Neuron (in vitro differentiated cells): ENCODE results near the gene NRDC.
"Not testable (repeated sequence)": the region's sequence is repeated elsewhere in the genome, so short reads cannot be mapped to it uniquely, and the experiment has no call there.

Experiments
- H2AFZ ChIP-seq: one replicate; pipeline ENCODE4 v1.6.1; 2013; ENCODE audit warnings: low read depth, mild to moderate bottlenecking, inconsistent platforms, low read length, moderate library complexity
- H3K27me3 ChIP-seq: one replicate; pipeline ENCODE4 v1.6.1; 2013; ENCODE audit warnings: low read length; ENCODE audit not compliant: insufficient read depth
- H3K36me3 ChIP-seq: one replicate; pipeline ENCODE4 v1.6.1; 2013; ENCODE audit warnings: low read length; ENCODE audit not compliant: insufficient read depth
- H3K4me1 ChIP-seq: one replicate; pipeline ENCODE4 v1.6.1; 2013; ENCODE audit warnings: low read length; ENCODE audit not compliant: insufficient read depth
- H3K4me3 ChIP-seq: 2 replicates; pipeline ENCODE4 v1.5.1; 2013; ENCODE audit warnings: mild to moderate bottlenecking, low read length, moderate library complexity
- H3K9me3 ChIP-seq: one replicate; pipeline ENCODE4 v1.6.1; 2013; ENCODE audit warnings: low read length

The NRDC gene

DNA sequence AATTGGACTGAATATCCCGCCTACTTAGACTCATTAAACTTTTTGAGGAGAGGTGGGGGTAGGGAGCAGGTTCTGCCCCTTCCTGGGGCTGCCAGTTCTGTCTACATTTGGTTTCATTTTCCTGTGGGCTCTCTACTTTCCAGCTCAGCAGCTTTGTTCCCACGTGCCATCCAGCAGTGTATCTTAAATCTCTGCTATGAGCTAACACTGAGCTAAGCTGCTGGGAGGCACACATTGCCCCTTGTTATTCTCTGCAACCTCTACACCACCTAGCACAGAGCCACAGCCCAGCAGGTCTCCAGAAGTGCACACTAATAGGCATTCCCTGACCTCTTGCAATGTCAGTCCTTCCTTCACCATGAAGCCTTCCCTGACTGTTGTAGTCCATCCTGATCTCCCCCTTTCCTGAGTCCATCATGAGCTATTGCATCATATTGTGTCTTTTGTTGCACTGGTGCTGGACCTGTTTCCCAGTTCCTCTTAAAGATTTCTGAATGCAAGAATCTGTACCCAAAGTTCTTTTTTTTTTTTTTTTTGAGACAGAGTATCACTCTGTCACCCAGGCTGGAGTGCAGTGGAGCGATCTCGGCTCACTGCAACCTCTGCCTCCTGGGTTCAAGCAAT lies 28.7 kb upstream of the NRDC start:
- peaks cover 32% of the 10 kb centered on the region for H3K27me3 ChIP-seq
- no peaks in the 10 kb centered on the region for H3K36me3 ChIP-seq
- no peak overlapping the region for H2AFZ ChIP-seq
- no peak overlapping the region for H3K4me3 ChIP-seq
- no peaks in the 10 kb centered on the region for H3K4me1 ChIP-seq
- H3K9me3 ChIP-seq: peaks cover 4% of the 10 kb centered on the region

DNA sequence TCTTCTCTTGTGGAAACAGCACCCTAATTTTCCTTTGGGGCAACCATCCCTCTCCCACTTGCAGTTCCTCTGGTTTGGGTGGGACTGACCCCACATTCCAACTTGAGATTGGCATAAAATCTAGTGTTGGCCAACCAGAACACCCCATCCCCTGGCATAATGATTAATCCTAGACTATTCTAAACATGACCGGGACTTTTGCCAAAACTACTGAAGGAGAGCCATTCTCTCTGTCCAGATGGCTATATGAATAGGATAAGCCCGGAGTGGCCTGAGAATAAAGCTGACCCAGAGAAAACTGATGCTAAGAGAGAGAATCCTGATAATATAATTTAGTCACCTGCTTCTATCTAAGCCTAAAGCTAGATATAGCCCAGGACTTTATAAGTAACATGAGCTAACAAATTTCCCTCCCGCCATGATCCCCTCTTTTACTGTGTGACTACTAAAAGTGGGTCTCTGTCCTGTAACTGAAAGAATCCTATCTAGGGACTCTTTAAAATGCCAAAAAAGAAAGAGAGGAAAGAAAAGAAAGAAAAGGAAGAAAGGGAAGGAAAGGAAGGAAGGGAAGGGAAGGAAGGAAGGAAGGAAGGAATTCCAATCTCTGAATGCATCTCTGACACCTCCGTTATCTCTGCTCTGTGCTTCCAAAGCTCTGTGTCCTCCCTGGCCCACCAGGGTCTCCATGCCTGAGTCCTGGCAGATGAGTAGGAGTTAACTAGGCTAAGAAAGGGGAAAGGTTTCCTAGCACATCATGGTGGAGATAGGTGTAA lies 28.0 kb upstream of the NRDC start:
- no peak overlapping the region for H2AFZ ChIP-seq
- peaks cover 4% of the 10 kb centered on the region for H3K9me3 ChIP-seq
- no peaks in the 10 kb centered on the region for H3K4me1 ChIP-seq
- H3K27me3 ChIP-seq: peaks cover 32% of the 10 kb centered on the region
- H3K36me3 ChIP-seq: no peaks in the 10 kb centered on the region
- H3K4me3 ChIP-seq: no peak overlapping the region

DNA sequence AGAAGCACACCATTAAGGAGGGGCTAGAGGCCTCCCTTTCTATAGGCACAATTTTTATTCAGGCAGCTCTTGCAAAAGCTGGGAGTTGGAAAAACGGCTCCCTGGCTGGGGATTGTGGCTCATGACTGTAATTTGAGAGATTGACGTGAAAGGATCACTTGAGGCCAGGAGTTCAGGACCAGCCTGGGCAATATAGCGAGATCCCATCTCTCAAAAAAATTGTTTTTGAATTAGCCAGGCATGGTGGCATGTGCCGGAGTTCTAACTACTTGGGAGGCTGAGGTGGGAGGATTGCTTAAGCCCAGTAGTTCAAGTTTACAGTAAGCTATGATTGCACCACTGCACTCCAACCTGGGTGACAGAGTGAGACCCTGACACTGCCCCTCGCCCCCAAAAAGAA lies 23.9 kb upstream of the NRDC start:
- Histone ChIP-seq H3K27me3 (peaks cover 19% of the 10 kb centered on the region), H3K4me1 (peaks cover 18% of the 10 kb centered on the region), H3K4me3 (no peak overlapping the region), H2AFZ (no peak overlapping the region), H3K36me3 (no peaks in the 10 kb centered on the region), H3K9me3 (peaks cover 4% of the 10 kb centered on the region)

DNA sequence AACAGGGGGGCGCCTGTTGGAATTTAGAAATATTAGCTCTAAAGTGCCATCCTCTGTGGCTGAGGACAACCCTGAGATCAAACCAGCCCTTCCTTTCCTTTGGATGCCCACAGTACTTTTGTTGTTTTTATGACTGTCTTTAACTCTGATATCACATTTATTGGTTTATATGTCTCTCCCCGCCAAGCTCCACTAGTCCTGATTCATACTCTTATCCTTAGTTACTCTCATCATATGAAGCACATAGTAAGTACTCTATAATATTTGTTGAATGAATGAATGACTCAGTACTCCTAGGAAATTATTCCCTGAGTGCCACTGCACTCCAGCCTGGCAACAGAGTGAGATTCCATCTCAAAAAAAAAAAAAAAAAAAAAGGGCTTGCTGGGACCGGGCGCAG lies 22.6 kb upstream of the NRDC start:
- H3K4me1 ChIP-seq: peaks cover 18% of the 10 kb centered on the region
- H3K4me3 ChIP-seq: no peak overlapping the region
- peaks cover 15% of the 10 kb centered on the region for H3K27me3 ChIP-seq
- peaks cover 4% of the 10 kb centered on the region for H3K9me3 ChIP-seq
- no peak overlapping the region for H2AFZ ChIP-seq
- no peaks in the 10 kb centered on the region for H3K36me3 ChIP-seq

DNA sequence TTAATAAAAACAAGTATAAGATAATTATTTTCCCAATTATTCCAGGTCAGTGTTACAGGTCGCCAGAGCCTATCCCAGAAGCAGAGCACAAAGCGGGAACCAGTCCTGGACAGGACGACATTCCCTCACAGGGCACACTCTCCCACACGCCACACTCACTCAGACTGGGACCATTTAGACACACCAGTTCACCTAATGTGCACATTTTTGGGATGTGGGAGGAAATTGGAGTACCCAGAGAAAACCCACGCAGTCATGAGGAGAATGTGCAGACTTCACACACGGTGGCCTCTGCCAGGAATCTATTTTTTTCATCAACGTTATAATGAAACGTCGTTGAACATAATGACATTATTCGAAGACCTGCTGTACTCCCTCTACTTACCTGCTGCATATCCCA lies 20.5 kb upstream of the NRDC start:
- Histone ChIP-seq H3K36me3 (no peaks in the 10 kb centered on the region), H3K4me1 (peaks cover 18% of the 10 kb centered on the region), H3K27me3 (peaks cover 12% of the 10 kb centered on the region), H3K9me3 (peaks cover 4% of the 10 kb centered on the region), H3K4me3 (no peak overlapping the region), H2AFZ (no peak overlapping the region)

DNA sequence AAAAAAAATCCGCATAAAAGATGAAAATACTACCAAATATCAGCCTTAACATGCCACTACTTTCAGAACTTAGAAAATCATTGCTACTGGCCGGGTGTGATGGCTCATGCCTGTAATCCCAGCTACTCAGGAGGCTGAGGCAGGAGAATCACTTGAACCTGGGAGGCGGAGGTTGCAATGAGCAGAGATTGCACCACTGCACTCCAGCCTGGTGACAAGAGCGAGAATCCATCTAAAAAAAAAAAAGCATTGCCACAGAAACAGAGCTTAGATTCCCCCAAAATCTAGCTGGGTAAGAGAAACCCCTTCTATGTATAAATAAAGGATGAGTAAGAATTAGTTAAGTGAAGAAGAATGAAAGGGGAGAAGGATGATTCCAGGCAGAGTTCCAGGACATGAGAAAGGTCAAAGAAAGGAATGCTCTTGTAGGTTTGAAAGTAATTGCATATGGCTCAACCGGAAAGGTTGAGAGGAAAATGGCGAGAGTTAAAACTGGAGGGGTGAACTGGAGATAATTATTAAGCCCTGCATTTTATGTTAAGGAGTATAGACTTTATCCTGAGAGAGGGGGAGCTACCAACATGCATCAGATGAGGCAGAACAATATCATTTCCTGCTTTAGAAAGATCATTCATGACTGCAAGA lies 19.7 kb upstream of the NRDC start:
- Histone ChIP-seq H3K36me3 (no peaks in the 10 kb centered on the region), H3K9me3 (peaks cover 1% of the 10 kb centered on the region), H3K4me3 (no peak overlapping the region), H2AFZ (no peak overlapping the region), H3K4me1 (peaks cover 18% of the 10 kb centered on the region), H3K27me3 (peaks cover 8% of the 10 kb centered on the region)

DNA sequence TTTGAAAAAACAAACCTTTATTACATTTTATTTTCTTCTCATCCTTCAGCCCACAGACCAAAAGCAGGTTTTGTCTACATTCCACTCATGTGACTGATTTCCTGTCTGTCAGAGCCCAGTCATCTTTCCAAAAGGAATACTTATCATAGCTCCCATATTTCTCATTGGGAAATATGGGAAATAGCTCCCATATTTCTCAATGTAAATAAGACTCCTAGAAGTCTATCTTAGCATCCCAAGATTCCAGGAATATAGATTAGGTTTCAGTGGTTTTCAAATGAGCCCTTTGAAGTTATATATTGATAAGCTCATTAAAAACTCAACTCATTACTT lies 19.1 kb upstream of the NRDC start:
- Histone ChIP-seq H3K36me3 (no peaks in the 10 kb centered on the region), H2AFZ (no peak overlapping the region), H3K4me1 (peaks cover 18% of the 10 kb centered on the region), H3K9me3 (no peaks in the 10 kb centered on the region), H3K27me3 (peaks cover 8% of the 10 kb centered on the region), H3K4me3 (no peak overlapping the region)

DNA sequence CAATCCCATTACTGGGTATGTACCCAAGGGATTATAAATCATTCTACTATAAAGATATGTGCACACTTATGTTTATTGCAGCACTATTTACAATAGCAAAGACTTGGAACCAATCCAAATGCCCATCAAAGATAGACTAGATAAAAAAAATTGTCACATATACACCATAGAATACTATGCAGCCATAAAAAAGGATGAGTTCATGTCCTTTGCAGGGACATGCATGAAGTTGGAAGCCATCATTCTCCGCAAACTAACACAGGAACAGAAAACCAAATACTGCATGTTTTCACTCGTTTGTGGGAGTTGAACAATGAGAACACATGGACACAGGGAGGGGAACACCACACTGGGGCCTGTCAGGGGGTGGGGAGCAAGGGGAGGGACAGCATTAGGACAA lies 16.2 kb upstream of the NRDC start:
- H3K27me3 ChIP-seq: peaks cover 13% of the 10 kb centered on the region
- not testable (repeated sequence) for H3K4me3 ChIP-seq, H2AFZ ChIP-seq, H3K36me3 ChIP-seq, H3K9me3 ChIP-seq
- peaks cover 14% of the 10 kb centered on the region for H3K4me1 ChIP-seq

DNA sequence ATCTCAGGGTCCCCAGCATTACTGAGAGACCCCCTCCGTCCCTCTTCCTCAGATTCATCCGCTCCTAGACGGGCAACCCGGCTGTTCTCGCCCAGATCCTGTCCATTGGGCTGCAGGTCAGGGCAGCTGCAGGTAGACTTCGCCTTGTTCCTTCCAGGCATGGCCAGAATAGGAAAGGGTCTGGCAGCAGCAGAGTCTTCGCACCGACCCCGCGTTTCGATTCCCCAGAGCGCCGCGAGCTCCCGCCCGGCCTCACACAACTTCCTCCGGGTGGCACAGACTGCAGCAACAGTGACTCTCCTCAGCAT lies 265 bp downstream of the NRDC start:
- Histone ChIP-seq H3K4me1 (peaks cover 18% of the 10 kb centered on the region), H3K9me3 (no peaks in the 10 kb centered on the region), H3K27me3 (peaks cover 6% of the 10 kb centered on the region), H3K36me3 (no peaks in the 10 kb centered on the region), H3K4me3 (peak overlapping the region; percentile 66), H2AFZ (peak overlapping the region; percentile 44)

DNA sequence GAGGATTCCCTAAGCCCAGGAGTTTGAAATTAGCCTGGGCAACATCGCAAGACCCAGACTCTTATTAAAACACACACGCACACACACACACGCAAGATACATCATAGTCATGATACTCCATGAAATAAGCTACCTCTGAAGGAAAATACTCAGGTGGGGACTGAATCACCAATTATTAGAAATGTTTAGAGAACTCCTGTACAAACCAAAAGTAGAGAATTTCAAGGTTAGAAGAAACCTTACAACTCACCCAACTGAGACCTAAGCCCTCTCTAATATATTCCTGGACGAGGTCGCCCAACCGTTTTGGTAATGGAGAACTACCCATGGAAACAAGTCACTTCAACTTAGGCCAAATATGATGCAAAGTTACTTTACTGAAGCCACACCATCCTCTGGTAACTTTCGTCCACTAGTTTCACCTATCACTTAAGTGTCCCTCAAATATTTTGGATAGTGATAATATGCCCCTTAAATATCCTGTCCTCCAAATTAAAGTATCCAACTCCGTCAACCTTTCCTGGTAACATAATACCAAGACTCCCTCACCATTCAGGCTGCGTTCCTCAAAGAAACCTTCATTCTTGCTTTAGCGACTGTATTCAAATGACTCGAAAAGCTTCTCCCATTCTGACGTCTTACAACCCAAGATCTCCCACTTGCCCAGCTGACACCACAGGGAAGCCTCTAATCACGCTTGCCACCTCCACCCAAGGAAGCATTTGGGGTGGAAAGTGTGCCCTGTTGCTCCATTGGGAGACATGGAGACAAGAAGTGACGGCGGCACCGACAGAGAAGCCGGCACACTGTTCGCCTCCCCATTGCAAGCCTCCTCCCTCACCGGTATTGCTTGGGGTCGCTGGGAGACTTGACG lies 856 bp downstream of the NRDC start:
- Histone ChIP-seq H3K27me3 (peaks cover under 1% of the 10 kb centered on the region), H3K4me1 (peaks cover 18% of the 10 kb centered on the region), H3K9me3 (no peaks in the 10 kb centered on the region), H3K4me3 (peak overlapping the region; percentile 66), H3K36me3 (peaks cover 3% of the 10 kb centered on the region), H2AFZ (peak overlapping the region; percentile 44)

DNA sequence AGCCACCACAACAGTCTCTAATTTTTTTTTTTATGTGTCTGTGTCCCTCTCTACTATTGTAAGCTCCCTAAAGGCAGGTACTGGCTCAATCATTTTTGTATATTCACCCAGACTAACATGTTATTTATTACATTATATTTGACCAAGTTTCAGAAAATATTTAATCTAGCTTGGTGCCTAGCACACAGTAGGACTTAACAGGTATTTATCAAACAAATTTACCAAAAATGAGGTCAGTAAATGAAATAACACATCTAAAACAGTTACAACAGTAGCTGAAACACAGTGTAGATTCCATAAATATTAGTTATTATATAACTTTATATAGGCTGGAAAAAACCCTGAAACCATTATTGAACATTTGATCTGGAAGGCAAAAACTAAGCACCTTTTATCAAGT lies 2.7 kb downstream of the NRDC start:
- Histone ChIP-seq H3K27me3 (no peaks in the 10 kb centered on the region), H3K36me3 (peaks cover 3% of the 10 kb centered on the region), H2AFZ (no peak overlapping the region), H3K9me3 (no peaks in the 10 kb centered on the region), H3K4me1 (peaks cover 18% of the 10 kb centered on the region), H3K4me3 (no peak overlapping the region)

DNA sequence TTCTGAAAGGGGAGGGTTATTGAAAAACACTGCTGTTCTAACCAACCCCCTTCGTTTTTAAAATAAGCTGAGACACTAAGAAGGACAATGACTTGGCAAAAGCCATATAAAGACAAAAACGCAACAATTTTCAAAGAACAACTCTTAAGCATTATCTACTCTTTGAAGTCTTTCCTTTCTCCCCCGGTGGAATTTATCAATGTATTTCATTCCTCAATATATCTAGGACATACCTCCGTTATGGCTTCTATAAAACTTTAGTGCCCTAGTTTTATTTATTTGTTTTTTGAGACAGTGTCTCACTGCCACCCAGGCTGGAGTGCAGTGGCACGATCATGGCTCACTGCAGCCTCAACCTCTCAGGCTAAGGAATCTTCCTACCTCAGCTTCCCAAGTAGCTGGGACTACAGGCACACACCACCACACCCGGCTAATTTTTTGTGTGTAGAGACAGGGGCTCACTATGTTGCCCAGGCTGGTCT lies 3.2 kb downstream of the NRDC start:
- peaks cover 18% of the 10 kb centered on the region for H3K4me1 ChIP-seq
- no peaks in the 10 kb centered on the region for H3K9me3 ChIP-seq
- no peak overlapping the region for H2AFZ ChIP-seq
- H3K27me3 ChIP-seq: no peaks in the 10 kb centered on the region
- no peak overlapping the region for H3K4me3 ChIP-seq
- H3K36me3 ChIP-seq: peaks cover 3% of the 10 kb centered on the region

DNA sequence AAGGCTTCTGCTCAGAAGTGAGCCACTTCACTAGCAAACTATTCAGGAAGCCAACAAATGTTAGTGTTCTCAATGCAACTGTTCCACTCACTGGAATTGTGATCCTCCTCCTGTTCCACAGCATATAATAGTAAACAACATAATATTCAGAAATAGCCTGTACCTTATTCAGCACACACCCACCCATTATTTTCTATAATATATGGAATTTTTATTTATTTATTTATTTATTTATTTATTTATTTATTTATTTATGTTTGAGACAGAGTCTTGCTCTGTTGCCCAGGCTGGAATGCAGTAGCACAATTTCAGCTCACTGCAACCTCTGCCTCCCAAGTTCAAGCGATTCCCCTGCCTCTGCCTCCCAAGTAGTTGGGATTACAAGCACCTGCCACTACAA lies 5.3 kb downstream of the NRDC start:
- peaks cover 14% of the 10 kb centered on the region for H3K4me1 ChIP-seq
- H3K36me3 ChIP-seq: not testable (repeated sequence)

More for the DNA sequence above, 5.3 kb downstream of the NRDC start:
- not testable (repeated sequence) for H3K4me3 ChIP-seq, H2AFZ ChIP-seq, H3K27me3 ChIP-seq, H3K9me3 ChIP-seq
